Stimulated activated naive B cell treated with anti-CD40 and anti-IgM and Interleukin-4, amounts not matched to agents 10 μg/mL and 1 μg/mL and 100 μg/mL, for 72 hours (primary cell): ENCODE measurements around the gene YTHDC1.
A peak's percentile ranks its signal among the peaks of the same experiment; 100 is the strongest.

Experiments
- ATAC-seq, 2 donors: fragments of 150-1000 bp; cut with Tn5 transposase; replicated peaks; 2 replicates each; pipeline ENCODE4 v1.10.0; 2021; ENCODE audit warnings: moderate library complexity in 1 of 2
- DNase-seq: peaks from one replicate; pipeline ENCODE4 v3.0.0; 2021
- H3K27ac Mint-ChIP-seq: one replicate; pipeline ENCODE4 v1.8.0; 2022; ENCODE audit warnings: mild to moderate bottlenecking, mixed read lengths
- H3K27me3 Mint-ChIP-seq, 2 donors: one replicate each; pipeline ENCODE4 v1.8.0; 2022; ENCODE audit warnings: mixed read lengths in 2 of 2
- H3K36me3 Mint-ChIP-seq, 2 donors: one replicate each; pipeline ENCODE4 v1.8.0; 2022; ENCODE audit warnings: mixed read lengths in 2 of 2, mild to moderate bottlenecking in 1 of 2
- H3K4me1 Mint-ChIP-seq, 2 donors: one replicate each; pipeline ENCODE4 v1.8.0; 2022; ENCODE audit warnings: mixed read lengths in 2 of 2, mild to moderate bottlenecking in 1 of 2
- H3K4me3 Mint-ChIP-seq, 2 donors: one replicate each; pipeline ENCODE4 v1.8.0; 2022; ENCODE audit warnings: mild to moderate bottlenecking in 2 of 2, mixed read lengths in 2 of 2, moderate library complexity in 1 of 2
- H3K9me3 Mint-ChIP-seq, 2 donors: one replicate each; pipeline ENCODE4 v1.8.0; 2022; ENCODE audit warnings: mixed read lengths in 2 of 2, mild to moderate bottlenecking in 1 of 2

YTHDC1 gene

DNA sequence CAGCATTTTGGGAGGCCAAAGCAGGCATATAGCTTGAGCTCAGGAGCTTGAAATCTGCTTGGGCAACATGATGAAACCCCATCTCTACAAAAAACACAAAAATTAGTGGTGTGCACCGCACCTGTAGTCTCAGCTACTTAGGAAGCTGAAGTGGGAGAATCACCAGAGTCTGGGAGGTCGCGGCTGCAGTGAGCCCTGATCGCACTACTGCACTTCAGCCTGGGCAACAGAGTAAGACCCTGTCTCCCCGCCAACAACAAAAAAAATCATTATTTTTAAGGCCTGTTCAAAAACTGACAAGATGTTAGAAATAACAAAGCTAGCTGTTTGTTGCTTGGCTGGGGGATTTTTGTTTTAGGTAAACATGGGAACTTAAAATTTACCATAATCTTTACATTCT is 5.1 kb downstream of the YTHDC1 start:
- Mint-ChIP-seq H3K4me1 (peaks cover 14 to 55% of the 10 kb centered on the region in 2 donors), H3K27ac (no peak overlapping the region)

DNA sequence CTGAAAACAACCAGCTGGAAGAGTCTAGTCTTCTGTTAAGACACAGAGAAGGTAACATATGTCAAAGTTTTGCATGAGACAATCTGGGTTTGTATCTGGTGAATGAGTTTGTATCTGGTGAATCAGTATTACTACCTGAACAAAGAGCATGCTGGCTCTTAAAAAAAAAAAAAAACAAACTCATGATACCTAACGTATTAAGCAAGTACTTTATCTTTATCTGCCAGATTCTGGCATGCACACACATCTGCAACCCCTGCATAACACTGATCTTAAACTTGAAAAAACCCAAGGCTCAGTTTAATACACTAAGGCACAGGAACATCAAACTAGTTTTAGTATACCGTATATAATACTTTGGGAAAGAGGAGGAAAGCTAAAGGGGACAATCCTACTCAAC is 5.8 kb downstream of the YTHDC1 start:
- no peaks in the 10 kb centered on the region for H3K9me3 Mint-ChIP-seq
- DNase-seq: no peak
- H3K4me3 Mint-ChIP-seq: no peak overlapping the region
- peaks cover 14 to 15% of the 10 kb centered on the region in 2 donors for H3K36me3 Mint-ChIP-seq
- peaks cover 14 to 59% of the 10 kb centered on the region in 2 donors for H3K4me1 Mint-ChIP-seq
- H3K27ac Mint-ChIP-seq: no peak overlapping the region
- H3K27me3 Mint-ChIP-seq: no peaks in the 10 kb centered on the region
- ATAC-seq: no peak

More for the DNA sequence above, 5.1 kb downstream of the YTHDC1 start:
- DNase-seq (no peak), ATAC-seq (no peak)
- no peaks in the 10 kb centered on the region for H3K9me3 Mint-ChIP-seq
- no peaks in the 10 kb centered on the region for H3K27me3 Mint-ChIP-seq
- no peak overlapping the region for H3K4me3 Mint-ChIP-seq
- peaks cover 17 to 18% of the 10 kb centered on the region in 2 donors for H3K36me3 Mint-ChIP-seq

- ATAC-seq (no peak), DNase-seq (no peak)
- Mint-ChIP-seq H3K36me3 (peaks cover 13 to 14% of the 10 kb centered on the region in 2 donors), H3K27me3 (no peaks in the 10 kb centered on the region), H3K4me1 (peaks cover 13 to 48% of the 10 kb centered on the region in 2 donors), H3K27ac (peak overlapping the region; percentile 3), H3K9me3 (no peaks in the 10 kb centered on the region), H3K4me3 (no peak overlapping the region)
Observed at GRCh38 chr4:68342134-68342533, 7.8 kb downstream of the YTHDC1 start.

GRCh38 chr4:68338625-68339024 is 11.3 kb downstream of the YTHDC1 start:
- Mint-ChIP-seq H3K27ac (no peak overlapping the region), H3K36me3 (peaks cover 11 to 19% of the 10 kb centered on the region in 2 donors), H3K9me3 (no peaks in the 10 kb centered on the region), H3K4me1 (peaks cover 8 to 26% of the 10 kb centered on the region in 2 donors), H3K27me3 (no peaks in the 10 kb centered on the region), H3K4me3 (no peak overlapping the region)
- no peak for ATAC-seq
- DNase-seq: no peak

GRCh38 chr4:68337522-68337921 is 12.4 kb downstream of the YTHDC1 start:
- Mint-ChIP-seq H3K4me1 (peaks cover 8 to 26% of the 10 kb centered on the region in 2 donors), H3K36me3 (peaks cover 11 to 24% of the 10 kb centered on the region in 2 donors), H3K27ac (no peak overlapping the region), H3K27me3 (no peaks in the 10 kb centered on the region), H3K4me3 (no peak overlapping the region), H3K9me3 (no peaks in the 10 kb centered on the region)
- DNase-seq (no peak), ATAC-seq (no peak)

DNA sequence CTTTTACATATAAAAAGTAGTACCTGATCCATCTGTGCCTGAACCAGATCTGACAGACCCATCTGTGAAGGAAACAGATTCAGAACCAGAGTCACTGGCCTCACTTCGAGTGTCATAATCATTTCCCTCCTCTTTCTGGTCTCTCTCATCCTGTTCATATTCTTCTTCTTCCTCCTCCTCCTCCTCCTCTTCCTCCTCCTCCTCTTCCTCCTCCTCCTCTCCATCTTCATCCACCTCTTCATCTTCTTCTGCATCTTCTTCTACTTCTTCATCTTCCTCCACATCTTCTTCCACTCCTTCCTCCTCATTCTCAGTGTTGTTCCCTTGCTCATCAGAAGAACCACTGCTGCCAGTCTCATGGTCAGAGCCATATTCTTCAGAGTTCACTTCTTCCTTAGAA is 12.9 kb downstream of the YTHDC1 start:
- Mint-ChIP-seq H3K27ac (peak overlapping the region; percentile 52), H3K4me1 (peaks cover 5 to 22% of the 10 kb centered on the region in 2 donors), H3K4me3 (no peak overlapping the region), H3K9me3 (no peaks in the 10 kb centered on the region), H3K36me3 (peaks cover 12 to 24% of the 10 kb centered on the region in 2 donors), H3K27me3 (no peaks in the 10 kb centered on the region)
- ATAC-seq: no peak
- no peak for DNase-seq

DNA sequence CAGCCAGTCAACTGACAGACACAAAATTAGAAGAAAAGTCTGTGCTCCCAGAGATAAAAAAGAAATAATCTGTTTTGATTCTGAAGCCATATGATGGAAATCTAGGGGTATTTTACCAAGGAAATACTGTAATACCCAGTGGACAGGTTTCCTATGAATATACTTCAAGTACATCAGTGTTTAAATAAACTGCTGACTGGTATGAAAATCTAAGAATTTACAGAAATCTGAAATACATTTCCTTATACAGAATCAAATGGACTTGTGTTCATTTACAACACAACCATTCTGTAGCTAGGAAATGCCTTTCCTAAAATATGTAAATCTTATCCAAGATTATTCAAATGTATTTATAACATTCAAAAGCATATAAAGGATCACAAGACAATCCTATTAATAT is 13.4 kb downstream of the YTHDC1 start:
- Mint-ChIP-seq H3K27me3 (no peaks in the 10 kb centered on the region), H3K4me3 (no peak overlapping the region), H3K9me3 (no peaks in the 10 kb centered on the region), H3K36me3 (peaks cover 11 to 23% of the 10 kb centered on the region in 2 donors), H3K27ac (no peak overlapping the region), H3K4me1 (peaks cover 3 to 18% of the 10 kb centered on the region in 2 donors)
- ATAC-seq: no peak
- DNase-seq: no peak

DNA sequence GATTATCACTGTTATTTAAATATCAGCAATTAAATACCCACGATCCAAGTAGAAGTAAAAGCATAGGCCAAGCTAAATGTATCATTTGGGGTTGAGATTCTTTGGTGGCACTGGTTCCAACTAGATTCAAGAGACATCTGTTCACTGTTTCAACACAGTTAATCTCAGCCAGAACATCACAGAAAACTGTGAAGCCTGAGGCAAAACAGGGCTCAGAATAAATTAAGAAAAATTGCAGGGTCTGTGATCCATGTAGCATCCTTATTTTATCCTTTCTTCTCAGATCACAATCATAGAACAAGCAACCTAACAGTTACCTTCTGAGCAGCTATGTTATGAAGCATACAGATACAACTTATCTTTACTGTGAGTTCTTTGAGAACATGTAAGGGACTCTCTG is 23.7 kb downstream of the YTHDC1 start:
- H3K4me3 Mint-ChIP-seq: no peak overlapping the region
- H3K27ac Mint-ChIP-seq: no peak overlapping the region
- no peaks in the 10 kb centered on the region for H3K27me3 Mint-ChIP-seq
- peaks cover 21 to 25% of the 10 kb centered on the region in 2 donors for H3K36me3 Mint-ChIP-seq
- H3K4me1 Mint-ChIP-seq: peaks cover 5 to 13% of the 10 kb centered on the region in 2 donors
- DNase-seq (no peak), ATAC-seq (no peak)
- H3K9me3 Mint-ChIP-seq: no peaks in the 10 kb centered on the region

DNA sequence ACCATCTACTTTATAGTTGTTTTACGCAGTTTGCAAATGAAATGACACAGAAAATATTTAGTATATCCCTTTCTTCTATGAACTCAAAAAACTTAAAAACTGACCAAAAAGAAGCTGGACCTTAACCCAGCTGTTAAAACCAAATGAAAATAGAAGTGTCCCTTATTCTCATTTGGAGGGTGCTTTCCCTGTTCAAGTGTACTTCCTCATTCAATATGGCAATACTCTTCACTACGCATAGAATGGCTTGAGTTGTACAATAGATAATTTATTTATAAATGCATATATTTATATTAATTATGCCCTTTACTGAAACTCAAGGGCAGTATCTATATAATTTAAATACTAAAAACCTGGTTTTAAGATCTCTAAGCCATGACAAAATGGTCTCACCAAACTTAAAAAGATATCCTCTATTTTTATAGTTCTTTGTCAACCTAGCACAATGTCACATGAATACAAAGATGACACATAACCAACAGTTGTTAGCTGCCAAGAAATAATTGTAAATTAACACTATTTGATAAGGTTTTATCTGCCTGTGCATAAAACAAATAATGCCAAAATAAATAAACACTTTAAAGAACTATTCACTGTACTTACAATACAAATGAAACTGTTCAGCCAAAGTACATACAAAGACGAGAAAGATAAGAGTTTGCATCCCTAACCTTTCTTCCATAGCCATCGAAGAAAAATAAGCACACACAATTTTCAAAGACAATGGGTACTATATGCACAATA is 25.2 kb downstream of the YTHDC1 start:
- Mint-ChIP-seq H3K4me1 (peaks cover 5 to 13% of the 10 kb centered on the region in 2 donors), H3K27ac (peak overlapping the region; percentile 47), H3K27me3 (no peaks in the 10 kb centered on the region), H3K36me3 (peaks cover 21 to 25% of the 10 kb centered on the region in 2 donors), H3K4me3 (no peak overlapping the region), H3K9me3 (no peaks in the 10 kb centered on the region)
- ATAC-seq (peak; percentile 75 to 82), DNase-seq (no peak)

DNA sequence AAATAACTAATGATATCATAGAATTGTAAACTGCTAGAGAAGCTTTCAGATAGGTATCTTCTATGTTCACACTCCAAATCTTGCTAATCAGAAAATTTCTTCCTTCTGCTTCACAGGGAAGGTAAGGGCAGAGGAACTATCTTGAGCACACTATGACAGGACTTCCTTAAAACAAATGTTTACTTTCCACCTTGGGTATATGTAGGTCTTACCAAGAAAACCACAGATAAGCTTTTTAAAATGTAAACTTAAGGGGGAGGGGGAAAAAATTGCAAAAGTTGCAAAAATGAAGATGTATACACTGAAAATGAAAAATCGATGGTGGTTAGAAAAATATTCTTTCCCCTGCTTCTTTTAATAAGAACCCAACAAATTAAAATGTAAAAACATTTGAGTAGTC is 30.9 kb downstream of the YTHDC1 start:
- peaks cover 11 to 23% of the 10 kb centered on the region in 2 donors for H3K36me3 Mint-ChIP-seq
- H3K4me3 Mint-ChIP-seq: no peak overlapping the region
- DNase-seq (no peak), ATAC-seq (peak; percentile 46 to 47)
- H3K4me1 Mint-ChIP-seq: peaks cover 0 to 9% of the 10 kb centered on the region in 2 donors
- H3K27ac Mint-ChIP-seq: no peak overlapping the region
- H3K9me3 Mint-ChIP-seq: no peaks in the 10 kb centered on the region
- H3K27me3 Mint-ChIP-seq: no peaks in the 10 kb centered on the region

DNA sequence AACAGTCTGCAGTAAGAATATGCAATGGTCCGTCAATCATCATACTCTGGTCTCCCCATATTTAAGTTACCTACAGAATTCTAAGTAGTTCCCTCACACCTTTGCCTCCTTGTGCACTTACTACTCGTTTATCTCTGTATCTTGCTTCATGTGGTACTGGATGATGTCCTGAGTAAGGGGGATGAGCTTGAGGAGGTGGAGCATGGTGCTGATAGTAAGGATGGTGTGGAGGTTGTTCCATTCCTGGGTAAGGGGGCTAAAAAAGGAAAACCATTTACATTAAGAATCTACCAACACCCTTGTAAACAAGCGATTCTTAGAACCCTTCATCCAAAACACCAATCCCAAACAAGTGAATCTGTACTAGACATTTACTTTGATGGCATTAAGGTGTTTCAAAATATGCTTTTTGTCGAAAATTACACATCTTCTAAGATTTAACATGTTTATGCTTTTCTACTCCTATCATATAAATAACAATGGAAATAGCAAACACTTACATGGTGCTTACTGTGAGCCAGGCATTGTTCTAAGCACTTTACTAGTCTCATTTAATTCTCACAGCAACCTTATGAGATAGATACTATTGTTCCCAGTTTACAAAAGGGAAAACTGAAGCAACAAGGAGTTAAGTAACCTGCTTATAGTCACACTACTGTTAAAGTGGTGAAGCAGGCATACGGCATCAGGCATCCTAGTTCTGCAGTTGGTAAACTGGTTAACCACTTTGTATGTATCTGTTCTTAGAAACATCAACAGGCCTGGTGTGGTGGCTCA is 33.5 kb downstream of the YTHDC1 start:
- H3K27me3 Mint-ChIP-seq: no peaks in the 10 kb centered on the region
- H3K27ac Mint-ChIP-seq: no peak overlapping the region
- peaks cover 0 to 9% of the 10 kb centered on the region in 2 donors for H3K4me1 Mint-ChIP-seq
- H3K4me3 Mint-ChIP-seq: no peak overlapping the region
- peaks cover 11 to 28% of the 10 kb centered on the region in 2 donors for H3K36me3 Mint-ChIP-seq
- no peaks in the 10 kb centered on the region for H3K9me3 Mint-ChIP-seq
- ATAC-seq (no peak), DNase-seq (no peak)

- no peak for ATAC-seq
Observed at GRCh38 chr4:68310651-68311247, 39.1 kb downstream of the YTHDC1 start.

DNA sequence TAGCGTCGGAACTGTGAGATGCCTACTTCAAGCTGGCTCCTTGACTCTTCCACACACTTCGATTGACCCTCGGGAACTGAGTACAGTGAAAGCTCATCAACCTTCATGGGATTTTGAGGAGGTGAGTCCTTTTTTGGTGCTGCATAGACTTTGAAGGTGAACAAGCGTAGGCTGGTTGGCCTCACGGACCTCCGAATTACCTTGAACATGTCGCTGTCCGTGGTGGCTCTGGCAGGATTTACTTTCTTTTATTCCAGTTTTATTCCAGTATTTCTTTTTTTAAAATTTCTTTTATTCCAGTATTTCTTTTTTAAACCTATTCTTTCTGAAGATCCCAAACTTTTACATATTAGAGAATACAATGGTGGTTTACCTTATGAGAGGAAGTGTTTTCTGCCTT is 45.2 kb downstream of the YTHDC1 start:
- H3K27ac Mint-ChIP-seq: no peak overlapping the region
- H3K4me3 Mint-ChIP-seq: no peak overlapping the region
- ATAC-seq: no peak
- H3K4me1 Mint-ChIP-seq: no peaks in the 10 kb centered on the region
- no peaks in the 10 kb centered on the region for H3K9me3 Mint-ChIP-seq
- DNase-seq: no peak
- peaks cover 0 to 10% of the 10 kb centered on the region in 2 donors for H3K27me3 Mint-ChIP-seq
- peaks cover 0 to 5% of the 10 kb centered on the region in 2 donors for H3K36me3 Mint-ChIP-seq

More at GRCh38 chr4:68310651-68311247, 39.1 kb downstream of the YTHDC1 start:
- H3K36me3 Mint-ChIP-seq: peaks cover 9 to 29% of the 10 kb centered on the region in 2 donors
- H3K27ac Mint-ChIP-seq: no peak overlapping the region
- DNase-seq: no peak
- H3K4me3 Mint-ChIP-seq: no peak overlapping the region
- no peaks in the 10 kb centered on the region for H3K4me1 Mint-ChIP-seq
- H3K27me3 Mint-ChIP-seq: no peaks in the 10 kb centered on the region
- H3K9me3 Mint-ChIP-seq: no peaks in the 10 kb centered on the region
